ENCODE data around the gene TBXAS1. TPM values are rescaled to one million over a fixed set of nuclear protein-coding genes. Genes with fewer than 3 reads are reported as not detected.

TBXAS1 gene
- total RNA-seq, 3 donors from 2014 or later (not counting 1 experiment from before 2014, with no cell fraction given): 72.7 to 110 (median 88.7) TPM

DNA sequence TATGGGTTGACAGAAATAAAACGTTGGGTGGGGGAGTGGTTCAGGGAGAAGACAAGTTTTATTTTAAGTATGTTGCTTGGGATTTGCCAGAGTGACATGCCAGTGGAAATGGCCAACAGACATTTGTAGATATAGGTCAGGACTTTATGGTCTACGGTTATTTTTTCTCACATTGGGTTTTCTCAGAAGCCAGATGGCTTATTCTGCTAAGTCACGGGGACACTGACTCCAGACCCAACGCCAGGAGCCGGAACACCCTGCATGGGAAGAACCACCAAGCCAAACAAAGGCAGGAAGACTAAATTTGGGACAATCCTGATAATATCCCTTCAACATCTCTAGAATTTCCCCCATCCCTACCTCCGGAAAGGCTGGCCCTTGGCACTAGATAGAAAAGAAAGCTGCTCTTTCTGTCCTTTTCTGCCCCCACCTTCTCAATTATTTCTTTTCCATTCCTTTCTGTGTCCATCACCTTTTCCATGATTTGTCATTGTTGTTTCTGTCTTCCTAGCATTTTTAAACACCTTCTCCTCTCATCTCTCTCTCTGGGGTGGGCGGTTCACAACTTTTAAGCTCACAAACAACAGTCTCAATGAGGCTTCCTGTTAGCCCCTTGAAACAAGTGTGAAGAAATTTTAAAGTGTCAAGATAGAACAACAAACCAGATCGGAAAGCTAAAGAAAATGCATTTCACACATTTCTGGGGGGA is 44.7 kb downstream of the TBXAS1 start:
- Mint-ChIP-seq H3K4me1 (peaks cover 85 to 87% of the 10 kb centered on the region in 2 donors), H3K27me3 (ENCODE audit: low read depth in 2 of 2) (no peaks in the 10 kb centered on the region), H3K4me3 (peak overlapping the region; percentile 74), H3K36me3 (no peaks in the 10 kb centered on the region), H3K9me3 (peaks cover 2% of the 10 kb centered on the region in 2 donors), H3K27ac (peak overlapping the region; percentile 83)
- WGBS (ENCODE audit: insufficient coverage): 53% methylated on average over 7 of the region's 8 CpGs
- Histone ChIP-seq H3K27ac (ENCODE audit: low read length) (peak overlapping the region; percentile 88), H3K4me3 (ENCODE audit: low read length) (no peak overlapping the region), H3K9me3 (ENCODE audit: control insufficient read depth, insufficient read depth, low read length) (no peaks in the 10 kb centered on the region), H3K36me3 (ENCODE audit: control insufficient read depth, insufficient read depth, low read length) (no peaks in the 10 kb centered on the region), H3K27me3 (ENCODE audit: control insufficient read depth, insufficient read depth, low read length) (no peaks in the 10 kb centered on the region), H3K4me1 (ENCODE audit: control insufficient read depth, insufficient read depth, low read length) (peaks cover 60% of the 10 kb centered on the region)
- peak; percentile 66 to 85 (median 77) for ATAC-seq
- intact Hi-C loops (cut with micrococcal nuclease): loop anchor here (1.0 to 10.0 kb wide), 6 partner anchors 13 to 301 kb away; partner anchors contain the start of genes HIPK2 and KDM7A
- TF ChIP-seq CTCF (IDR thresholded peaks at IDR 0.05): no peak
- no peak for DNase-seq

- peak overlapping the region; percentile 83 for H3K27ac Mint-ChIP-seq
- Histone ChIP-seq H3K4me3 (ENCODE audit: low read length) (no peak overlapping the region), H3K9me3 (ENCODE audit: control insufficient read depth, insufficient read depth, low read length) (no peaks in the 10 kb centered on the region), H3K27me3 (ENCODE audit: control insufficient read depth, insufficient read depth, low read length) (no peaks in the 10 kb centered on the region), H3K36me3 (ENCODE audit: control insufficient read depth, insufficient read depth, low read length) (no peaks in the 10 kb centered on the region), H3K27ac (ENCODE audit: low read length) (peak overlapping the region; percentile 88), H3K4me1 (ENCODE audit: control insufficient read depth, insufficient read depth, low read length) (peaks cover 60% of the 10 kb centered on the region)
- no peak for DNase-seq
- no peaks in the 10 kb centered on the region for H3K36me3 Mint-ChIP-seq
- intact Hi-C loops (cut with micrococcal nuclease): loop anchor here (1.0 to 10.0 kb wide), 6 partner anchors 12 to 301 kb away; partner anchors contain the start of genes HIPK2 and KDM7A
- peaks cover 84 to 86% of the 10 kb centered on the region in 2 donors for H3K4me1 Mint-ChIP-seq
- 48% methylated on average over 9 of the region's 9 CpGs for WGBS (ENCODE audit: insufficient coverage)
- peak in 1 of 3 donors; percentile 29 for ATAC-seq
- no peak for TF ChIP-seq CTCF (IDR thresholded peaks at IDR 0.05)
- H3K4me3 Mint-ChIP-seq: peak overlapping the region; percentile 74
- peaks cover 2% of the 10 kb centered on the region in 2 donors for H3K9me3 Mint-ChIP-seq
- no peaks in the 10 kb centered on the region for H3K27me3 Mint-ChIP-seq (ENCODE audit: low read depth in 2 of 2)
Observed at GRCh38 chr7:139874302-139874629, 45.2 kb downstream of the TBXAS1 start.

GRCh38 chr7:139875821-139876241 is 46.8 kb downstream of the TBXAS1 start:
- H3K27me3 Mint-ChIP-seq (ENCODE audit: low read depth in 2 of 2): no peaks in the 10 kb centered on the region
- Histone ChIP-seq H3K4me3 (ENCODE audit: low read length) (no peak overlapping the region), H3K27me3 (ENCODE audit: control insufficient read depth, insufficient read depth, low read length) (no peaks in the 10 kb centered on the region), H3K27ac (ENCODE audit: low read length) (peak overlapping the region; percentile 88), H3K9me3 (ENCODE audit: control insufficient read depth, insufficient read depth, low read length) (no peaks in the 10 kb centered on the region), H3K36me3 (ENCODE audit: control insufficient read depth, insufficient read depth, low read length) (no peaks in the 10 kb centered on the region), H3K4me1 (ENCODE audit: control insufficient read depth, insufficient read depth, low read length) (peaks cover 48% of the 10 kb centered on the region)
- intact Hi-C loops (cut with micrococcal nuclease): loop anchor here (2.0 to 10.0 kb wide), 2 partner anchors 99 to 299 kb away; partner anchors contain the start of genes HIPK2 and KDM7A
- peak overlapping the region; percentile 74 for H3K4me3 Mint-ChIP-seq
- peaks cover 73 to 81% of the 10 kb centered on the region in 2 donors for H3K4me1 Mint-ChIP-seq
- TF ChIP-seq CTCF (IDR thresholded peaks at IDR 0.05): no peak
- 31% methylated on average over 7 of the region's 7 CpGs for WGBS (ENCODE audit: insufficient coverage)
- DNase-seq: peak in 1 of 2 donors; percentile 56
- H3K9me3 Mint-ChIP-seq: peaks cover 2% of the 10 kb centered on the region in 2 donors
- H3K36me3 Mint-ChIP-seq: peaks cover 10% of the 10 kb centered on the region
- ATAC-seq: peak; percentile 66 to 80 (median 79)
- H3K27ac Mint-ChIP-seq: peak overlapping the region; percentile 83

Measured in natural killer cell (primary cell).